22Rv1 (cell line): ENCODE results near the gene PIGR.

ENCODE experiments used
- H3K27ac ChIP-seq: fragments of 450-650 bp; 2 replicates; pipeline ENCODE4 v1.5.1; 2017
- CTCF ChIP-seq: fragments of 450-650 bp; IDR thresholded peaks from 2 replicates; pipeline ENCODE4 v1.5.1; 2017; ENCODE audit warnings: mild to moderate bottlenecking
- ZFX ChIP-seq: fragments of 450-650 bp; IDR thresholded peaks from 2 replicates; pipeline ENCODE4 v1.6.1; 2017; ENCODE audit warnings: antibody characterized with exemption, borderline replicate concordance

Gene PIGR

GRCh38 chr1:206913766-206914537, 32.3 kb downstream of the PIGR start:
- H3K27ac ChIP-seq, result no peak overlapping the region
- no peak for TF ChIP-seq ZFX

- TF ChIP-seq ZFX (no peak), CTCF (peak; percentile 94)
- H3K27ac ChIP-seq, result no peak overlapping the region
These were observed 33.7 kb downstream of the PIGR start for GRCh38 chr1:206912445-206913095.

GRCh38 chr1:206911064-206911663, 35.1 kb downstream of the PIGR start:
- H3K27ac ChIP-seq, result no peak overlapping the region
- TF ChIP-seq ZFX (no peak), CTCF (peak; percentile 99)

- peak overlapping the region; percentile 72 for H3K27ac ChIP-seq
- no peak for TF ChIP-seq ZFX
These were observed 36.4 kb downstream of the PIGR start for GRCh38 chr1:206909883-206910318.

- peak overlapping the region; percentile 72 for H3K27ac ChIP-seq
These were observed 36.9 kb downstream of the PIGR start for GRCh38 chr1:206909161-206909882.

GRCh38 chr1:206908038-206908437, 38.2 kb downstream of the PIGR start:
- H3K27ac ChIP-seq, result no peak overlapping the region
- TF ChIP-seq ZFX, result no peak
- TF ChIP-seq CTCF, result no peak

More at GRCh38 chr1:206909161-206909882, 36.9 kb downstream of the PIGR start:
- TF ChIP-seq CTCF (peak; percentile 41), ZFX (no peak)

- TF ChIP-seq ZFX (no peak), CTCF (peak; percentile 77)
- no peak overlapping the region for H3K27ac ChIP-seq
These were observed 38.8 kb downstream of the PIGR start for GRCh38 chr1:206907304-206907991.
